SK-N-SH treated with all-trans-retinoic acid at 6 μM for 48 hours (cell line): ENCODE measurements around the gene TPR.

Source experiments
- ATAC-seq: fragments of 200-7000 bp; cut with Tn5 transposase; 3 replicates; pipeline ENCODE4 v1.9.1; 2020; ENCODE audit warnings: mild to moderate bottlenecking, moderate library complexity
- ARNTL ChIP-seq: fragments of 450-650 bp; formaldehyde crosslinking; IDR thresholded peaks from 2 replicates; pipeline ENCODE4 v1.5.0; 2020; ENCODE audit warnings: low read depth, mild to moderate bottlenecking, moderate library complexity, borderline replicate concordance
- BACH2 ChIP-seq: fragments of 250-450 bp; sonication (Bioruptor Pico); IDR thresholded peaks from 2 replicates; pipeline ENCODE4 v1.9.0; 2021; ENCODE audit warnings: mild to moderate bottlenecking, borderline replicate concordance
- CREB5 ChIP-seq: fragments of 250-450 bp; sonication (Bioruptor Pico); IDR thresholded peaks from 2 replicates; pipeline ENCODE4 v1.5.1; 2020; ENCODE audit warnings: low read depth, mild to moderate bottlenecking, moderate library complexity
- CSDC2 ChIP-seq: fragments of 250-450 bp; sonication (Bioruptor Pico); IDR thresholded peaks from 2 replicates; pipeline ENCODE4 v1.5.0; 2020; ENCODE audit warnings: mild to moderate bottlenecking, moderate library complexity
- ESRRG ChIP-seq: fragments of 250-450 bp; sonication (Bioruptor Pico); IDR thresholded peaks from 2 replicates; pipeline ENCODE4 v1.6.1; 2021; ENCODE audit warnings: mild to moderate bottlenecking
- GLIS3 ChIP-seq: fragments of 250-450 bp; sonication (Bioruptor Pico); IDR thresholded peaks from 2 replicates; pipeline ENCODE4 v1.5.0; 2020; ENCODE audit warnings: mild to moderate bottlenecking, moderate library complexity
- ISL1 ChIP-seq: fragments of 250-450 bp; sonication (Bioruptor Pico); IDR thresholded peaks from 2 replicates; pipeline ENCODE4 v2.1.2; 2022; ENCODE audit warnings: mild to moderate bottlenecking, moderate library complexity
- OSR1 ChIP-seq: fragments of 250-450 bp; sonication (Bioruptor Pico); IDR thresholded peaks from 2 replicates; pipeline ENCODE4 v1.8.0; 2022; ENCODE audit warnings: moderate library complexity, mild to moderate bottlenecking, inconsistent platforms
- PATZ1 ChIP-seq: fragments of 250-450 bp; sonication (Bioruptor Pico); IDR thresholded peaks from 2 replicates; pipeline ENCODE4 v1.8.0; 2020; ENCODE audit warnings: mild to moderate bottlenecking, moderate library complexity, borderline replicate concordance
- POU6F1 ChIP-seq: fragments of 250-450 bp; sonication (Bioruptor Pico); IDR thresholded peaks from 2 replicates; pipeline ENCODE4 v1.8.0; 2021; ENCODE audit warnings: low read depth, mild to moderate bottlenecking, moderate library complexity, borderline replicate concordance
- PPARA ChIP-seq: fragments of 250-450 bp; sonication (Bioruptor Pico); IDR thresholded peaks from 2 replicates; pipeline ENCODE4 v1.5.0; 2020; ENCODE audit warnings: mild to moderate bottlenecking, borderline replicate concordance
- RARB ChIP-seq: fragments of 250-450 bp; sonication (Bioruptor Pico); IDR thresholded peaks from 2 replicates; pipeline ENCODE4 v1.8.0; 2021; ENCODE audit warnings: mild to moderate bottlenecking, moderate library complexity
- SNAI2 ChIP-seq: fragments of 250-450 bp; sonication (Bioruptor Pico); IDR thresholded peaks from 2 replicates; pipeline ENCODE4 v1.5.0; 2020; ENCODE audit warnings: mild to moderate bottlenecking, moderate library complexity
- TCF4 ChIP-seq: fragments of 250-450 bp; sonication (Bioruptor Pico); IDR thresholded peaks from 2 replicates; pipeline ENCODE4 v1.8.0; 2021; ENCODE audit warnings: mild to moderate bottlenecking, moderate library complexity, borderline replicate concordance
- TOX ChIP-seq: fragments of 250-450 bp; sonication (Bioruptor Pico); IDR thresholded peaks from 2 replicates; pipeline ENCODE4 v1.8.0; 2021; ENCODE audit warnings: mild to moderate bottlenecking, moderate library complexity, borderline replicate concordance
- TSHZ2 ChIP-seq: fragments of 250-450 bp; sonication (Bioruptor Pico); IDR thresholded peaks from 2 replicates; pipeline ENCODE4 v1.5.0; 2020; ENCODE audit warnings: mild to moderate bottlenecking, moderate library complexity
- ZC3H10 ChIP-seq: fragments of 250-450 bp; sonication (Bioruptor Pico); IDR thresholded peaks from 2 replicates; pipeline ENCODE4 v1.5.1; 2021; ENCODE audit warnings: mild to moderate bottlenecking, moderate library complexity
- ZFP3 ChIP-seq: fragments of 250-450 bp; sonication (Bioruptor Pico); IDR thresholded peaks from 2 replicates; pipeline ENCODE4 v1.5.0; 2020; ENCODE audit warnings: mild to moderate bottlenecking, moderate library complexity
- ZFP30 ChIP-seq: fragments of 450-650 bp; formaldehyde crosslinking; IDR thresholded peaks from 2 replicates; pipeline ENCODE4 v1.5.0; 2022; ENCODE audit warnings: mild to moderate bottlenecking, moderate library complexity
- ZNF565 ChIP-seq: fragments of 450-650 bp; formaldehyde crosslinking; conservative IDR thresholded peaks from 2 replicates; pipeline ENCODE4 v1.5.0; 2020; ENCODE audit warnings: low read depth, mild to moderate bottlenecking, moderate library complexity
- ZNF70 ChIP-seq: fragments of 450-650 bp; formaldehyde crosslinking; IDR thresholded peaks from 2 replicates; pipeline ENCODE4 v1.5.0; 2020; ENCODE audit warnings: mild to moderate bottlenecking, moderate library complexity
- ZNF8 ChIP-seq: fragments of 450-650 bp; formaldehyde crosslinking; IDR thresholded peaks from 2 replicates; pipeline ENCODE4 v1.5.0; 2020; ENCODE audit warnings: mild to moderate bottlenecking, moderate library complexity

The TPR gene

GRCh38 chr1:186418503-186418902 lies 43.5 kb upstream of the TPR start:
- no peak for ATAC-seq
- no peak for TF ChIP-seq ZNF565
- TF ChIP-seq BACH2 (CRISPR knock-in tag): no peak
- TF ChIP-seq POU6F1 (CRISPR knock-in tag): no peak
- no peak for TF ChIP-seq PATZ1 (CRISPR knock-in tag)
- TF ChIP-seq SNAI2 (CRISPR knock-in tag): no peak
- TF ChIP-seq RARB (CRISPR knock-in tag): no peak
- no peak for TF ChIP-seq TCF4 (CRISPR knock-in tag)
- TF ChIP-seq ARNTL (CRISPR knock-in tag): no peak
- no peak for TF ChIP-seq ZFP30
- TF ChIP-seq ISL1 (CRISPR knock-in tag): no peak
- TF ChIP-seq PPARA (CRISPR knock-in tag): no peak
- TF ChIP-seq GLIS3 (CRISPR knock-in tag): no peak
- no peak for TF ChIP-seq TOX
- no peak for TF ChIP-seq TSHZ2 (CRISPR knock-in tag)
- TF ChIP-seq CREB5: no peak
- TF ChIP-seq ZNF8 (CRISPR knock-in tag): no peak
- no peak for TF ChIP-seq ZC3H10 (CRISPR knock-in tag)

GRCh38 chr1:186413319-186413718 lies 38.3 kb upstream of the TPR start:
- TF ChIP-seq ZNF8 (CRISPR knock-in tag) (no peak), TCF4 (CRISPR knock-in tag) (no peak), CREB5 (no peak), ZFP30 (no peak), ARNTL (CRISPR knock-in tag) (no peak), ZNF70 (CRISPR knock-in tag) (no peak)
- no peak for ATAC-seq

GRCh38 chr1:186409091-186409490 lies 34.0 kb upstream of the TPR start:
- ATAC-seq: no peak
- TF ChIP-seq ZNF565 (no peak), ZFP3 (CRISPR knock-in tag) (no peak), POU6F1 (CRISPR knock-in tag) (no peak), ZNF70 (CRISPR knock-in tag) (no peak), ESRRG (CRISPR knock-in tag) (no peak), SNAI2 (CRISPR knock-in tag) (no peak), TSHZ2 (CRISPR knock-in tag) (no peak), ZC3H10 (CRISPR knock-in tag) (no peak), TOX (no peak), ZFP30 (no peak), CREB5 (no peak), CSDC2 (no peak), PPARA (CRISPR knock-in tag) (no peak), OSR1 (no peak)
